ENCODE results near the gene CACNA2D3.

GRCh38 chr3:55042591-55042990, 920.2 kb downstream of the CACNA2D3 start:
- no peak for TF ChIP-seq EZH2phosphoT487 (IDR thresholded peaks at IDR 0.05; ENCODE audit: borderline replicate concordance, low read depth, low read length)
- no peak for TF ChIP-seq CTCF (conservative IDR thresholded peaks at IDR 0.05; ENCODE audit: low read length)
